HG02870 (cell line): ENCODE results near the gene DEGS2.

Source experiments
- ATAC-seq: cut with Tn5 transposase; IDR thresholded peaks from one replicate; pipeline ENCODE4 v1.9.1; 2021; ENCODE audit warnings: mild to moderate bottlenecking, moderate library complexity; ENCODE audit not compliant: unreplicated experiment

DEGS2 gene

GRCh38 chr14:100096656-100097055, 62.8 kb downstream of the DEGS2 start:
- no peak for ATAC-seq
